ENCODE measurements around the gene B2M.
"Not testable (repeated sequence)": the region's sequence is repeated elsewhere in the genome, so short reads cannot be mapped to it uniquely, and the experiment has no call there.

Gene B2M

DNA sequence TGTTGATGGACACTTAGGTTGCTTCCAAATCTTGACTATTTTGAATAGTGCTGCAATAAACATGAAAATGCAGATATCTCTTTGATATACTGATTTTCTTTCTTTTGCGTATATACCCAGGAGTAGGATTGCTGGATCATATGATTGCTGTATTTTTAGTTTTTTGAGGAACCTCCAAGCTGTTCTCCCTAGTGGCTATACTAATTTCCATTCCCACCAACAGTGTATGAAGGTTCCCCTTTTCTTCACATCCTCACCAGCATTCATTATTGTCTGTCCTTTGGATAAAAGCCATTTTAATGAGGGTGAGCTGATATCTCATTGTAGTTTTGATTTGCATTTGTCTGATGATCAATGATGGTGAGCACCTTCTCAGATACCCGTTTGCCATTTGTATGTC is 12.7 kb upstream of the B2M start:
- in situ Hi-C loops (cut with MboI; ENCODE audit: low pct_unique_long_range_greater_than_20kb, low sequenced_read_pairs, unreplicated experiment) = no loop called here
- TF ChIP-seq CTCF (IDR thresholded peaks at IDR 0.05; ENCODE audit: extremely low read depth, insufficient read depth, missing control alignments) = no peak
- no peak for DNase-seq (ENCODE audit: low spot score)

- in situ Hi-C loops (cut with MboI; ENCODE audit: low pct_unique_long_range_greater_than_20kb, low sequenced_read_pairs, unreplicated experiment); DNase-seq (ENCODE audit: low spot score): not testable (repeated sequence)
These were observed 10.6 kb upstream of the B2M start for GRCh38 chr15:44700676-44701075.

DNA sequence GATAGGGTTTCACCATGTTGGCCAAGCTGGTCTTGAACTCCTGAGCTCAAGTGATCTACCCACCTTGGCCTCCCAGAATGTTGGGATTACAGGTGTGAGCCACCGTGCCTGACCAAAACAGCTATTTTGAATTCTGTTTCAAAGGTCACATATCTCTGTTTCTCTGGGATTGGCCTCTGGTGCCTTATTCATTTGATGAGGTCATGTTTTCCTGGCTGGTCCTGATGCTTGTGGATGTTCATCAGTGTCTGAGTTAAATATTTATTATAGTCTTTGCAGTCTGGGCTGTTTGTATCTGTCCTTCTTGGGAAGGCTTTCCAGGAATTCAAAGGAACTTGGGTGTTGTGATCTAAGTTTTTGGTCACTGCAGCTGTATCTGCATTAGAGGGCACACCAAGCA is 5.3 kb upstream of the B2M start:
- in situ Hi-C loops (cut with MboI; ENCODE audit: low pct_unique_long_range_greater_than_20kb, low sequenced_read_pairs, unreplicated experiment) = no loop called here
- no peak for DNase-seq (ENCODE audit: low spot score)

DNA sequence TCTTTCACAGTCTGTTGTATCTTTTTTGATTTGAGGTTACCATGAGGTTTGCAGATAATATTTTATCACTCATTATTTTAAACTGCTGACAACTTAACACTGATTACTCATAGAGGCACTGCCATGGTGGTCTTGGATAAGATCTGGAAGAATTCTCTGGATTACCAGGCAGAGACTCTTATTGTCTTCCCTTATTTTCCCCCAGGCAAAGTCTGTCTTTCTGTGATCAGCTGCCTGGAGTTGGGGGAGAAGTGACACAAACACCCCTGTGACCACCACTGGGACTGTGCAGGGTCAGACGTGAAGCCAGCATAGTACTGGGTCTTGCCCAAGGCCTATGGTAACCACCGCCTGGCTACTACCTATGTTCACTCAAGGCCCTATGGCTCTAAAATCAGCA is 4.9 kb upstream of the B2M start:
- in situ Hi-C loops (cut with MboI; ENCODE audit: low pct_unique_long_range_greater_than_20kb, low sequenced_read_pairs, unreplicated experiment) = no loop called here
- no peak for TF ChIP-seq CTCF (IDR thresholded peaks at IDR 0.05; ENCODE audit: extremely low read depth, insufficient read depth, missing control alignments)
- DNase-seq (ENCODE audit: low spot score) = no peak

More for the DNA sequence above, 5.3 kb upstream of the B2M start:
- TF ChIP-seq CTCF (IDR thresholded peaks at IDR 0.05; ENCODE audit: extremely low read depth, insufficient read depth, missing control alignments) = no peak

- no peak for TF ChIP-seq CTCF (IDR thresholded peaks at IDR 0.05; ENCODE audit: extremely low read depth, insufficient read depth, missing control alignments)
- DNase-seq (ENCODE audit: low spot score) = no peak
- in situ Hi-C loops (cut with MboI; ENCODE audit: low pct_unique_long_range_greater_than_20kb, low sequenced_read_pairs, unreplicated experiment) = no loop called here
These were observed 4.2 kb upstream of the B2M start for GRCh38 chr15:44706946-44707636.

GRCh38 chr15:44710236-44711095 is 851 bp upstream of the B2M start:
- TF ChIP-seq CTCF (IDR thresholded peaks at IDR 0.05; ENCODE audit: extremely low read depth, insufficient read depth, missing control alignments) = peak; percentile 67
- in situ Hi-C loops (cut with MboI; ENCODE audit: low pct_unique_long_range_greater_than_20kb, low sequenced_read_pairs, unreplicated experiment) = loop anchor here (5.0 kb wide), 1 partner anchor 43 kb away; no protein-coding TSS in a partner anchor
- peak; percentile 44 for DNase-seq (ENCODE audit: low spot score)

Data from GM13977 (cell line).